SK-N-SH (cell line): ENCODE results near the gene KAT14.
"Not testable (repeated sequence)": the region's sequence is repeated elsewhere in the genome, so short reads cannot be mapped to it uniquely, and the experiment has no call there.

Experiments
- CTCF ChIP-seq: fragments of 200-600 bp; sonication (generic); IDR thresholded peaks from 2 replicates; pipeline ENCODE4 v1.6.1; 2017; ENCODE audit warnings: antibody characterized with exemption, mild to moderate bottlenecking, moderate library complexity
- EZH2phosphoT487 ChIP-seq: fragments of 200-600 bp; sonication (generic); IDR thresholded peaks from 2 replicates; pipeline ENCODE4 v1.6.1; 2017; ENCODE audit warnings: low read depth, mixed run types, mild to moderate bottlenecking, antibody characterized with exemption, moderate library complexity, borderline replicate concordance
- FOXM1 ChIP-seq: IDR thresholded peaks from 2 replicates; pipeline ENCODE4 v1.4.0; 2012; ENCODE audit warnings: low read depth, mild to moderate bottlenecking

- not testable (repeated sequence) for TF ChIP-seq FOXM1, CTCF, EZH2phosphoT487
These were observed 9.1 kb upstream of the KAT14 start for GRCh38 chr20:18128574-18128973.
